Effector CD4-positive, alpha-beta T cell (primary cell): ENCODE results near the gene CENPB.
"Not testable (repeated sequence)": the region's sequence is repeated elsewhere in the genome, so short reads cannot be mapped to it uniquely, and the experiment has no call there.

Experiments used
- DNase-seq: peaks from one replicate; pipeline ENCODE4 v3.0.0-alpha.2; 2020

Gene CENPB

GRCh38 chr20:3808544-3808943, 22.0 kb upstream of the CENPB start:
- DNase-seq, result no peak

GRCh38 chr20:3804781-3805180, 18.2 kb upstream of the CENPB start:
- no peak for DNase-seq

- DNase-seq, result no peak
These were observed 17.8 kb upstream of the CENPB start for GRCh38 chr20:3804254-3804751.

- no peak for DNase-seq
These were observed 17.3 kb upstream of the CENPB start for GRCh38 chr20:3803854-3804253.

- DNase-seq, result no peak
These were observed 16.7 kb upstream of the CENPB start for GRCh38 chr20:3803289-3803688.

GRCh38 chr20:3802524-3803239, 16.1 kb upstream of the CENPB start:
- DNase-seq, result no peak

- DNase-seq, result no peak
These were observed 15.3 kb upstream of the CENPB start for GRCh38 chr20:3801846-3802245.

- no peak for DNase-seq
These were observed 14.8 kb upstream of the CENPB start for GRCh38 chr20:3801299-3801698.

GRCh38 chr20:3800878-3801260, 14.3 kb upstream of the CENPB start:
- DNase-seq, result no peak

GRCh38 chr20:3800256-3800877, 13.8 kb upstream of the CENPB start:
- DNase-seq, result no peak

- no peak for DNase-seq
These were observed 12.3 kb upstream of the CENPB start for GRCh38 chr20:3798908-3799248.

- DNase-seq, result no peak
These were observed 11.8 kb upstream of the CENPB start for GRCh38 chr20:3798373-3798768.

- DNase-seq, result no peak
These were observed 11.2 kb upstream of the CENPB start for GRCh38 chr20:3797592-3798372.

- no peak for DNase-seq
These were observed 10.6 kb upstream of the CENPB start for GRCh38 chr20:3797226-3797545.

GRCh38 chr20:3796477-3797225, 10.1 kb upstream of the CENPB start:
- no peak for DNase-seq

- DNase-seq, result peak; percentile 88
These were observed 9.2 kb upstream of the CENPB start, which contains the start of gene CDC25B for GRCh38 chr20:3795511-3796468. Gene CDC25B (plus strand): TSS chr20:3796310. CDS start chr20:3796532, 222 bp downstream.

GRCh38 chr20:3794701-3795420, 8.3 kb upstream of the CENPB start:
- DNase-seq, result no peak

GRCh38 chr20:3794168-3794567, 7.6 kb upstream of the CENPB start:
- not testable (repeated sequence) for DNase-seq

- DNase-seq, result not testable (repeated sequence)
These were observed 2.7 kb upstream of the CENPB start for GRCh38 chr20:3789201-3789600.

GRCh38 chr20:3788685-3789155, 2.2 kb upstream of the CENPB start:
- DNase-seq, result no peak
